Measurements from ENCODE around the gene MTHFD2L.

MTHFD2L gene

DNA sequence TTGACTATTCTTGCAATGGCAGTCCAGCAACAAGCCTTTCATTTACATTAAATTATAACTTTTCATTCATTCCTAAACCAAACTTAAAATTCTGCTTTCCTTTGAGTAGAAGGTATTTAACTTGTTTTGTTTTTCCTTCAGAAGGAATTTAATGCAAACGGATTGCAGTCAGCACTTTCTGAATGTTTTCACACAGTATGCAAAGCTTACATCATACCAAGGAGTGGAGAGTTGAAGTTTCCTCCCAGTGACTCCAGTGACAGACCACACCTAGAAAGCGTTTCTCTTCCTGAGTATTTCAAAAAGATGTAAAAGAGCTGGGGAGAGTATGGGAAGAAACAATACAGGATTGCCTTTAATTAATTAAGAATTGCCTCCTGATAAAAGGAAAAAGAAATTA, 158.5 kb downstream of the MTHFD2L start:
- Histone ChIP-seq H4K20me1 (ENCODE audit: insufficient read depth, low read length) (no peaks in the 10 kb centered on the region), H3K9me2 (replicated peaks; ENCODE audit: insufficient read depth, low read length) (no peaks in the 10 kb centered on the region), H3K9me3 (replicated peaks; ENCODE audit: insufficient read depth, low read length) (no peaks in the 10 kb centered on the region), H3K79me2 (ENCODE audit: low read length) (no peaks in the 10 kb centered on the region), H3K4me2 (ENCODE audit: low read depth, low read length) (no peak overlapping the region), H3F3A (ENCODE audit: insufficient read depth, low read length) (no peaks in the 10 kb centered on the region), H3K4me1 (ENCODE audit: low read length) (peaks cover 9% of the 10 kb centered on the region), H3K4me3 (ENCODE audit: low read length) (no peak overlapping the region), H3K36me3 (replicated peaks; ENCODE audit: insufficient read depth, low read length) (no peaks in the 10 kb centered on the region), H2AFZ (ENCODE audit: low read length) (no peak overlapping the region), H3K27me3 (replicated peaks; ENCODE audit: insufficient read depth, low read length) (no peaks in the 10 kb centered on the region), H3K27ac (ENCODE audit: low read length) (no peak overlapping the region), H3K9ac (ENCODE audit: low read length) (no peak overlapping the region)
- no peak for TF ChIP-seq EZH2phosphoT487 (IDR thresholded peaks at IDR 0.05; ENCODE audit: low read length)
- TF ChIP-seq, protein P1, sequence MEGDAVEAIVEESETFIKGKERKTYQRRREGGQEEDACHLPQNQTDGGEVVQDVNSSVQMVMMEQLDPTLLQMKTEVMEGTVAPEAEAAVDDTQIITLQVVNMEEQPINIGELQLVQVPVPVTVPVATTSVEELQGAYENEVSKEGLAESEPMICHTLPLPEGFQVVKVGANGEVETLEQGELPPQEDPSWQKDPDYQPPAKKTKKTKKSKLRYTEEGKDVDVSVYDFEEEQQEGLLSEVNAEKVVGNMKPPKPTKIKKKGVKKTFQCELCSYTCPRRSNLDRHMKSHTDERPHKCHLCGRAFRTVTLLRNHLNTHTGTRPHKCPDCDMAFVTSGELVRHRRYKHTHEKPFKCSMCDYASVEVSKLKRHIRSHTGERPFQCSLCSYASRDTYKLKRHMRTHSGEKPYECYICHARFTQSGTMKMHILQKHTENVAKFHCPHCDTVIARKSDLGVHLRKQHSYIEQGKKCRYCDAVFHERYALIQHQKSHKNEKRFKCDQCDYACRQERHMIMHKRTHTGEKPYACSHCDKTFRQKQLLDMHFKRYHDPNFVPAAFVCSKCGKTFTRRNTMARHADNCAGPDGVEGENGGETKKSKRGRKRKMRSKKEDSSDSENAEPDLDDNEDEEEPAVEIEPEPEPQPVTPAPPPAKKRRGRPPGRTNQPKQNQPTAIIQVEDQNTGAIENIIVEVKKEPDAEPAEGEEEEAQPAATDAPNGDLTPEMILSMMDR (IDR thresholded peaks at IDR 0.05; ENCODE audit: low read length) = no peak
- no peak for TF ChIP-seq EZH2 (optimal IDR thresholded peaks at IDR 0.05; ENCODE audit: low read depth, low read length)
- no peak for DNase-seq

DNA sequence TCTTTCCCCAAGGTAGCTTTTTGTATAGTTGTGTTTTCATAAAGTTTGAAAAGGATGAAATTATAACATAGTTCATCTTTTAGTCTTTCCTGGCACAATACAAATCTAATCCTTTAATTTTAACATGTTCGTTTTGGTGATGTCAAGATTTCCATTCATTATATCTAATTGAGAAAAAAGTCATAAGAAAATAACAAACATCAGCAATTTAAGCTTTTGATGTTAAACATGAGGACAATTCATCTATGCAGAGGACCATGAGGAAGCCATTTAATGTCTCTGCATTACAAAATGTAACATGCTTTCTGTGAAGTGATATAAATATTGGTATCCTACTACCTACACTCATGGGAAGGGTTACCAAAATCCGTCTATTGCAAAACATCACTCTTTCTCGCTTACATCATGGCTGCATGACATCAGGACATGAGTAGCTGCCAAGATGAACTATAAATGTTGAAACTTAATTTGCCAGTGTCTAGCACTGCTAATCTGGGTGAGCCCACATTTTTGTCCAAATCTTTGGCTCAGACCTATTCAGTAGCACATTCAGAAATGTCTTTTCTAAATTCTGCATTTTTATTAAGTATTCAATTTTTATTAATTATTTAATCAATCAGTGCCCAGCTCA, 159.8 kb downstream of the MTHFD2L start:
- no peak for DNase-seq
- no peak overlapping the region for H3K27ac ChIP-seq (ENCODE audit: low read length)
- H3K9ac ChIP-seq (ENCODE audit: low read length) = no peak overlapping the region
- H4K20me1 ChIP-seq (ENCODE audit: insufficient read depth, low read length) = no peaks in the 10 kb centered on the region
- no peaks in the 10 kb centered on the region for H3K79me2 ChIP-seq (ENCODE audit: low read length)
- no peaks in the 10 kb centered on the region for H3F3A ChIP-seq (ENCODE audit: insufficient read depth, low read length)
- H3K9me2 ChIP-seq (replicated peaks; ENCODE audit: insufficient read depth, low read length) = no peaks in the 10 kb centered on the region
- H3K4me3 ChIP-seq (ENCODE audit: low read length) = no peak overlapping the region
- no peak overlapping the region for H3K4me2 ChIP-seq (ENCODE audit: low read depth, low read length)
- H3K27me3 ChIP-seq (replicated peaks; ENCODE audit: insufficient read depth, low read length) = no peaks in the 10 kb centered on the region
- H3K36me3 ChIP-seq (replicated peaks; ENCODE audit: insufficient read depth, low read length) = no peaks in the 10 kb centered on the region
- H2AFZ ChIP-seq (ENCODE audit: low read length) = no peak overlapping the region
- H3K9me3 ChIP-seq (replicated peaks; ENCODE audit: insufficient read depth, low read length) = no peaks in the 10 kb centered on the region
- TF ChIP-seq EZH2phosphoT487 (IDR thresholded peaks at IDR 0.05; ENCODE audit: low read length) (no peak), EZH2 (optimal IDR thresholded peaks at IDR 0.05; ENCODE audit: low read depth, low read length) (no peak)
- TF ChIP-seq, protein P1 (IDR thresholded peaks at IDR 0.05; ENCODE audit: low read length) = no peak
- H3K4me1 ChIP-seq (ENCODE audit: low read length) = peaks cover 9% of the 10 kb centered on the region

DNA sequence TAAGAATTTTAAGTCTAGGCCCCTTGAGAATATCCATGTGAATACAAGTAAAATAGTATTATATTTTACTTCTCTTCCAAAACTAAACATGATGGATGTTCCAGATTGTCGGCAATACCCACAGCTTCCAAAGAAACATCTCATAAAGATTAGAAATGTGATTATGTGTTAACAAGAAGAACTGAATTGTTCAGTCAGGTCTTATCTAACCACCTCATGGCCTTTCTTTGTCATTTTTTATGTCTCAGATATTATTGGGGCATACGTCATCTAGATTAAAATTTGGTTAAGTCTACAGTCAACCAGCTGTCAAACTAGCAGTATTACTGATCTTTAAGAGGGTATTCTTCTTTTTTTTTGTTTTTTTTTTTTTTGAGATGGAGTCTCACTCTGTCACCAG, 160.4 kb downstream of the MTHFD2L start:
- DNase-seq = no peak

DNA sequence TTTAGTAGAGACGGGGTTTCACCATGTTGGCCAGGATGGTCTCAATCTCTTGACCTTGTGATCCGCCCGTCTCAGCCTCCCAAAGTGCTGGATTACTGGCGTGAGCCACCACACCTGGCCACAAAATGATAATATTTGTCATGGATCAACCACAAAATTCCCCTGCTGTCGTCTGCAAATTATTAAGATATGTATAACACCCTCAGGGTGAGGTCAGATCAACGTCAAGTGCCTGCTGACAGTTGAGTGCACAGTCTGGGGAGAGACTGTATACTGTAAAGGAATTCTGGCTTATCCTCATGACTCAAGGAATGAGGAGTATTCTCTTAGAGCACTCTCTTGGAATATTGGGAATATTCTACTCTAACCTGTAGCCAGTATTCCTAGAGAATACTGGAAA, 161.6 kb downstream of the MTHFD2L start:
- Histone ChIP-seq H3F3A (ENCODE audit: insufficient read depth, low read length) (no peaks in the 10 kb centered on the region; the same call in 1 of the 2 replicates), H4K20me1 (ENCODE audit: insufficient read depth, low read length) (no peaks in the 10 kb centered on the region), H3K4me3 (ENCODE audit: low read length) (no peak overlapping the region), H3K27ac (ENCODE audit: low read length) (no peak overlapping the region), H3K27me3 (replicated peaks; ENCODE audit: insufficient read depth, low read length) (no peaks in the 10 kb centered on the region), H3K9ac (ENCODE audit: low read length) (no peak overlapping the region), H3K36me3 (replicated peaks; ENCODE audit: insufficient read depth, low read length) (no peaks in the 10 kb centered on the region), H3K4me1 (ENCODE audit: low read length) (peaks cover 19% of the 10 kb centered on the region), H2AFZ (ENCODE audit: low read length) (no peak overlapping the region), H3K79me2 (ENCODE audit: low read length) (no peaks in the 10 kb centered on the region), H3K4me2 (ENCODE audit: low read depth, low read length) (no peak overlapping the region), H3K9me3 (replicated peaks; ENCODE audit: insufficient read depth, low read length) (no peaks in the 10 kb centered on the region), H3K9me2 (replicated peaks; ENCODE audit: insufficient read depth, low read length) (no peaks in the 10 kb centered on the region)
- TF ChIP-seq EZH2 (optimal IDR thresholded peaks at IDR 0.05; ENCODE audit: low read depth, low read length) (no peak), EZH2phosphoT487 (IDR thresholded peaks at IDR 0.05; ENCODE audit: low read length) (no peak)
- TF ChIP-seq, protein P1 (IDR thresholded peaks at IDR 0.05; ENCODE audit: low read length) = no peak
- no peak for DNase-seq

More for the DNA sequence above, 160.4 kb downstream of the MTHFD2L start:
- H3K9me2 ChIP-seq (replicated peaks; ENCODE audit: insufficient read depth, low read length) = no peaks in the 10 kb centered on the region
- no peak overlapping the region for H3K9ac ChIP-seq (ENCODE audit: low read length)
- TF ChIP-seq EZH2phosphoT487 (IDR thresholded peaks at IDR 0.05; ENCODE audit: low read length) = no peak
- no peaks in the 10 kb centered on the region for H3K9me3 ChIP-seq (replicated peaks; ENCODE audit: insufficient read depth, low read length)
- no peak overlapping the region for H3K4me3 ChIP-seq (ENCODE audit: low read length)
- H3K79me2 ChIP-seq (ENCODE audit: low read length) = no peaks in the 10 kb centered on the region
- H3K4me1 ChIP-seq (ENCODE audit: low read length) = peaks cover 9% of the 10 kb centered on the region
- H4K20me1 ChIP-seq (ENCODE audit: insufficient read depth, low read length) = no peaks in the 10 kb centered on the region
- no peaks in the 10 kb centered on the region for H3K27me3 ChIP-seq (replicated peaks; ENCODE audit: insufficient read depth, low read length)
- H2AFZ ChIP-seq (ENCODE audit: low read length) = no peak overlapping the region
- H3F3A ChIP-seq (ENCODE audit: insufficient read depth, low read length) = no peaks in the 10 kb centered on the region
- no peaks in the 10 kb centered on the region for H3K36me3 ChIP-seq (replicated peaks; ENCODE audit: insufficient read depth, low read length)
- no peak overlapping the region for H3K27ac ChIP-seq (ENCODE audit: low read length)
- H3K4me2 ChIP-seq (ENCODE audit: low read depth, low read length) = no peak overlapping the region

Measured in MM.1S (cell line).